Activated CD4-positive, alpha-beta T cell treated with anti-CD3 and anti-CD28 coated beads for 36 hours (primary cell): ENCODE data around the gene AZGP1. TPM values are rescaled to one million over a fixed set of nuclear protein-coding genes. Genes with fewer than 3 reads are reported as not detected.
"Not testable (repeated sequence)": the region's sequence is repeated elsewhere in the genome, so short reads cannot be mapped to it uniquely, and the experiment has no call there.

ENCODE experiments used
- ATAC-seq: fragments of 200-7000 bp; cut with Tn5 transposase; one replicate; pipeline ENCODE4 v1.10.0; 2021; ENCODE audit warnings: mild to moderate bottlenecking, moderate library complexity
- CTCF ChIA-PET: fragments of 350-600 bp; sonication (Branson Sonifier 250); formaldehyde crosslinking; loops from one replicate; lab custom pipeline; 2021; ENCODE audit warnings: antibody characterized with exemption; lab: Charles Lee
- POLR2A ChIA-PET: fragments of 350-600 bp; sonication (Branson Sonifier 250); formaldehyde crosslinking; loops from one replicate; lab custom pipeline; 2021; ENCODE audit warnings: antibody characterized with exemption, inconsistent platforms; lab: Charles Lee
- DNase-seq: peaks from one replicate; pipeline ENCODE4 v3.0.0-alpha.2; 2020
- H3K27ac Mint-ChIP-seq: one replicate; pipeline ENCODE4 v1.8.0; 2021; ENCODE audit warnings: mixed read lengths
- H3K27me3 Mint-ChIP-seq: one replicate; pipeline ENCODE4 v1.8.0; 2021; ENCODE audit warnings: mixed read lengths
- H3K36me3 Mint-ChIP-seq: one replicate; pipeline ENCODE4 v1.8.0; 2021; ENCODE audit warnings: low read depth, mixed read lengths
- H3K4me1 Mint-ChIP-seq: one replicate; pipeline ENCODE4 v1.8.0; 2021; ENCODE audit warnings: mixed read lengths
- H3K4me3 Mint-ChIP-seq: one replicate; pipeline ENCODE4 v1.8.0; 2021; ENCODE audit warnings: mild to moderate bottlenecking, moderate library complexity, mixed read lengths
- H3K9me3 Mint-ChIP-seq: one replicate; pipeline ENCODE4 v1.8.0; 2021; ENCODE audit warnings: low read depth, mixed read lengths
- intact Hi-C, 2 experiments: fragments of 100-400 bp; cut with DNase I in 1 of 2; cut with micrococcal nuclease in 1 of 2; formaldehyde crosslinking; loops; one replicate each; pipeline versions ENCODE4 v1.14.2 to v1.15.1; 2022 to 2024; cut with DNase I, micrococcal nuclease
- total RNA-seq, 2 experiments: library from RNA; stranded (reverse); gene quantifications; one replicate each; pipeline ENCODE4 v1.2.3, GENCODE V29; 2021

AZGP1 gene
- total RNA-seq, 2 experiments from 2014 or later, result not detected

- intact Hi-C loops, DNase-seq, ATAC-seq, H3K27me3 Mint-ChIP-seq, H3K36me3 Mint-ChIP-seq, H3K9me3 Mint-ChIP-seq, POLR2A ChIA-PET: not testable (repeated sequence)
- Mint-ChIP-seq H3K4me3 (peak overlapping the region; percentile 31), H3K4me1 (peaks cover 15% of the 10 kb centered on the region), H3K27ac (peak overlapping the region; percentile 21)
- CTCF ChIA-PET, result interaction anchor here (0.7 to 1.6 kb wide), 5 partner anchors 37 to 609 kb away, joined by 3 to 4 read pairs (median 3); no protein-coding TSS in a partner anchor
Measured at GRCh38 chr7:99981066-99981465, 5.2 kb upstream of the AZGP1 start.

- CTCF ChIA-PET, result interaction anchor here (0.6 to 5.0 kb wide), 15 partner anchors 9 to 409 kb away, joined by 3 to 33 read pairs (median 4); no protein-coding TSS in a partner anchor
- intact Hi-C loops, H3K9me3 Mint-ChIP-seq, H3K27me3 Mint-ChIP-seq, POLR2A ChIA-PET, H3K36me3 Mint-ChIP-seq: not testable (repeated sequence)
- peak; percentile 53 for DNase-seq
- H3K4me3 Mint-ChIP-seq, result peak overlapping the region; percentile 31
- peak; percentile 97 for ATAC-seq
- H3K27ac Mint-ChIP-seq, result peak overlapping the region; percentile 71
- H3K4me1 Mint-ChIP-seq, result peaks cover 15% of the 10 kb centered on the region
Measured at GRCh38 chr7:99980448-99980872, 4.6 kb upstream of the AZGP1 start.

DNA sequence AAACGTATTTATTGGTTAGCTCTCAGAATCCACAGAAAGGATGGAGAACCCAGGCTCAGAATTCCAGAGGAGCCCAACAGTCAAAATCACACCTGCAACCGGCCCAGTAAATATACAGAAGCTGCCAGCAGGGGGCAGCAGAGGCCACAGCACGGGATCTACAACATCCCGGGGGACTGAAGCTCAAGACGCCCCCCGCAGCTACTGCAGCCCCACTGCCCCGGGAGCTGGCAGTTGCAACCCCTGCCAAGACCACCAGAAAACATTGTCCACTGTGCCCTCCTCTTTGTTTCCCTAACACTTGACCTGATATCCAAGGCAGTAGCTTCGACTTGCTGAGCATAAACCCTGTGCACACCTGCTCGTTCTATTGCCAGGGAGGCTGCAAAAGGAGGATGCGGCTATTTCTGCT lies 4.0 kb upstream of the AZGP1 start:
- H3K9me3 Mint-ChIP-seq, H3K36me3 Mint-ChIP-seq, POLR2A ChIA-PET, H3K27me3 Mint-ChIP-seq: not testable (repeated sequence)
- intact Hi-C loops, result loop anchor here in 1 of 2 experiments (1.0 to 5.0 kb wide), 3 partner anchors 11 to 151 kb away; no protein-coding TSS in a partner anchor
- H3K4me1 Mint-ChIP-seq, result peaks cover 15% of the 10 kb centered on the region
- peak; percentile 55 for ATAC-seq
- DNase-seq, result peak; percentile 78
- peak overlapping the region; percentile 12 for H3K4me3 Mint-ChIP-seq
- CTCF ChIA-PET, result interaction anchor here (0.6 to 5.0 kb wide), 21 partner anchors 10 to 413 kb away, joined by 3 to 33 read pairs (median 4); partner anchors contain the start of gene TRIM4
- H3K27ac Mint-ChIP-seq, result peak overlapping the region; percentile 34

- no peak overlapping the region for H3K4me3 Mint-ChIP-seq
- DNase-seq (no peak), ATAC-seq (no peak)
- ChIA-PET POLR2A (no interaction called here), CTCF (interaction anchor here (1.2 to 5.0 kb wide), 2 partner anchors 63 to 136 kb away, joined by 3 to 33 read pairs; no protein-coding TSS in a partner anchor)
- H3K36me3 Mint-ChIP-seq, result no peaks in the 10 kb centered on the region
- peaks cover 15% of the 10 kb centered on the region for H3K4me1 Mint-ChIP-seq
- H3K27ac Mint-ChIP-seq, result no peak overlapping the region
- intact Hi-C loops, result loop anchor here in 1 of 2 experiments (5.0 kb wide), 1 partner anchor 76 kb away; no protein-coding TSS in a partner anchor
- no peaks in the 10 kb centered on the region for H3K9me3 Mint-ChIP-seq
- H3K27me3 Mint-ChIP-seq, result peaks cover 4% of the 10 kb centered on the region
Measured at GRCh38 chr7:99976626-99977025, 795 bp upstream of the AZGP1 start.

- Mint-ChIP-seq H3K9me3 (no peaks in the 10 kb centered on the region), H3K27me3 (peaks cover 4% of the 10 kb centered on the region), H3K4me1 (peaks cover 1% of the 10 kb centered on the region), H3K36me3 (no peaks in the 10 kb centered on the region), H3K27ac (no peak overlapping the region), H3K4me3 (no peak overlapping the region)
- DNase-seq, result no peak
- CTCF ChIA-PET, result no interaction called here
- no peak for ATAC-seq
- POLR2A ChIA-PET, result no interaction called here
- intact Hi-C loops, result loop anchor here in 1 of 2 experiments (5.0 kb wide), 1 partner anchor 78 kb away; no protein-coding TSS in a partner anchor
Measured at GRCh38 chr7:99974681-99975080, 1.1 kb downstream of the AZGP1 start.

- CTCF ChIA-PET, ATAC-seq, H3K36me3 Mint-ChIP-seq, H3K4me3 Mint-ChIP-seq, intact Hi-C loops, H3K27ac Mint-ChIP-seq, H3K9me3 Mint-ChIP-seq, DNase-seq, POLR2A ChIA-PET, H3K4me1 Mint-ChIP-seq, H3K27me3 Mint-ChIP-seq: not testable (repeated sequence)
Measured at GRCh38 chr7:99973817-99974216, 2.0 kb downstream of the AZGP1 start.

GRCh38 chr7:99971242-99971641 lies 4.6 kb downstream of the AZGP1 start:
- Mint-ChIP-seq H3K9me3 (no peaks in the 10 kb centered on the region), H3K27ac (no peak overlapping the region), H3K36me3 (no peaks in the 10 kb centered on the region), H3K27me3 (peaks cover 11% of the 10 kb centered on the region), H3K4me3 (no peak overlapping the region), H3K4me1 (no peaks in the 10 kb centered on the region)
- intact Hi-C loops, result no loop called here
- no peak for ATAC-seq
- ChIA-PET POLR2A (no interaction called here), CTCF (no interaction called here)
- DNase-seq, result no peak

GRCh38 chr7:99969813-99970212 lies 6.0 kb downstream of the AZGP1 start:
- POLR2A ChIA-PET, H3K27ac Mint-ChIP-seq: not testable (repeated sequence)

GRCh38 chr7:99969298-99969697 lies 6.5 kb downstream of the AZGP1 start:
- ChIA-PET POLR2A (no interaction called here), CTCF (interaction anchor here (1.5 kb wide), 1 partner anchor 11 kb away, joined by 4 read pairs; no protein-coding TSS in a partner anchor)
- H3K4me3 Mint-ChIP-seq, result no peak overlapping the region
- no peak for ATAC-seq
- no peaks in the 10 kb centered on the region for H3K4me1 Mint-ChIP-seq
- no peaks in the 10 kb centered on the region for H3K36me3 Mint-ChIP-seq
- intact Hi-C loops, result no loop called here
- no peak for DNase-seq
- no peaks in the 10 kb centered on the region for H3K9me3 Mint-ChIP-seq
- peaks cover 14% of the 10 kb centered on the region for H3K27me3 Mint-ChIP-seq
- H3K27ac Mint-ChIP-seq, result no peak overlapping the region

More at GRCh38 chr7:99969813-99970212, 6.0 kb downstream of the AZGP1 start:
- ATAC-seq, H3K4me3 Mint-ChIP-seq, CTCF ChIA-PET, DNase-seq, H3K4me1 Mint-ChIP-seq, H3K27me3 Mint-ChIP-seq, H3K36me3 Mint-ChIP-seq, H3K9me3 Mint-ChIP-seq, intact Hi-C loops: not testable (repeated sequence)

- no peak overlapping the region for H3K27ac Mint-ChIP-seq
- POLR2A ChIA-PET, result no interaction called here
Measured at GRCh38 chr7:99958564-99959227, 17.1 kb downstream of the AZGP1 start.

GRCh38 chr7:99955247-99955646 lies 20.6 kb downstream of the AZGP1 start:
- intact Hi-C loops, result no loop called here
- peaks cover 2% of the 10 kb centered on the region for H3K27me3 Mint-ChIP-seq
- DNase-seq, result peak; percentile 16
- H3K4me1 Mint-ChIP-seq, result peaks cover 11% of the 10 kb centered on the region
- H3K4me3 Mint-ChIP-seq, result no peak overlapping the region
- CTCF ChIA-PET, result interaction anchor here (0.7 kb wide), 1 partner anchor 103 kb away, joined by 3 read pairs; no protein-coding TSS in a partner anchor
- H3K9me3 Mint-ChIP-seq, result no peaks in the 10 kb centered on the region
- H3K36me3 Mint-ChIP-seq, result no peaks in the 10 kb centered on the region
- no peak for ATAC-seq
- POLR2A ChIA-PET, result no interaction called here
- no peak overlapping the region for H3K27ac Mint-ChIP-seq

More at GRCh38 chr7:99958564-99959227, 17.1 kb downstream of the AZGP1 start:
- DNase-seq, result no peak
- no peak for ATAC-seq
- Mint-ChIP-seq H3K27me3 (peaks cover 18% of the 10 kb centered on the region), H3K36me3 (no peaks in the 10 kb centered on the region), H3K9me3 (no peaks in the 10 kb centered on the region), H3K4me3 (no peak overlapping the region), H3K4me1 (peaks cover 7% of the 10 kb centered on the region)
- CTCF ChIA-PET, result no interaction called here
- intact Hi-C loops, result no loop called here
